Measurements from ENCODE around the gene TSC22D1. TPM values are rescaled to one million over a fixed set of nuclear protein-coding genes. Genes with fewer than 3 reads are reported as not detected.
A peak's percentile ranks its signal among the peaks of the same experiment; 100 is the strongest.

Gene TSC22D1
- total RNA-seq, 1 experiment from 2014 or later, result 37.2 TPM

GRCh38 chr13:44574466-44574855, 1.7 kb downstream of the TSC22D1 start:
- Histone ChIP-seq H3K9me3 (ENCODE audit: low read depth, low read length, poor library complexity, severe bottlenecking) (no peaks in the 10 kb centered on the region), H3K27me3 (replicated peaks; ENCODE audit: insufficient read depth, low read depth, low read length, poor library complexity) (no peaks in the 10 kb centered on the region), H3K4me1 (ENCODE audit: insufficient read depth, low read length, poor library complexity, severe bottlenecking) (peaks cover 38% of the 10 kb centered on the region), H3K4me3 (ENCODE audit: low read depth, low read length, poor library complexity, severe bottlenecking) (no peak overlapping the region), H3K27ac (ENCODE audit: low read depth, low read length, poor library complexity, severe bottlenecking) (no peak overlapping the region), H3K36me3 (ENCODE audit: insufficient read depth, low read length, poor library complexity, severe bottlenecking) (peaks cover 6% of the 10 kb centered on the region)
- intact Hi-C loops (cut with micrococcal nuclease; ENCODE audit: unreplicated experiment), result no loop called here
- POLR2A ChIA-PET (ENCODE audit: low non-redundant PET), result no interaction called here
- no peak for DNase-seq (ENCODE audit: low spot score)
- TF ChIP-seq CTCF (conservative IDR thresholded peaks at IDR 0.05; ENCODE audit: low read depth, low read length) (no peak), EZH2 (IDR thresholded peaks at IDR 0.05; ENCODE audit: borderline replicate concordance, low read depth, low read length, poor library complexity, severe bottlenecking) (no peak)
- TSS peak; percentile 6 for BruUV-seq (replicated peaks)
- CTCF ChIA-PET, result interaction anchor here (0.8 kb wide), 1 partner anchor 51 kb away, joined by 3 read pairs; no protein-coding TSS in a partner anchor

- H3K36me3 ChIP-seq (ENCODE audit: insufficient read depth, low read length, poor library complexity, severe bottlenecking), result peaks cover 6% of the 10 kb centered on the region
- no peak overlapping the region for H3K27ac ChIP-seq (ENCODE audit: low read depth, low read length, poor library complexity, severe bottlenecking)
- DNase-seq (ENCODE audit: low spot score), result peak; percentile 34
- ChIA-PET CTCF (interaction anchor here (0.8 kb wide), 1 partner anchor 50 kb away, joined by 3 read pairs; no protein-coding TSS in a partner anchor), POLR2A (ENCODE audit: low non-redundant PET) (interaction anchor here (0.5 to 0.6 kb wide), 2 partner anchors 64 to 74 kb away, joined by 4 to 15 read pairs; no protein-coding TSS in a partner anchor)
- TF ChIP-seq CTCF (conservative IDR thresholded peaks at IDR 0.05; ENCODE audit: low read depth, low read length), result peak; percentile 33
- no peak for TF ChIP-seq EZH2 (IDR thresholded peaks at IDR 0.05; ENCODE audit: borderline replicate concordance, low read depth, low read length, poor library complexity, severe bottlenecking)
- no peaks in the 10 kb centered on the region for H3K27me3 ChIP-seq (replicated peaks; ENCODE audit: insufficient read depth, low read depth, low read length, poor library complexity)
- no peak overlapping the region for H3K4me3 ChIP-seq (ENCODE audit: low read depth, low read length, poor library complexity, severe bottlenecking)
- H3K9me3 ChIP-seq (ENCODE audit: low read depth, low read length, poor library complexity, severe bottlenecking), result no peaks in the 10 kb centered on the region
- BruUV-seq (replicated peaks), result no TSS peak
- peaks cover 38% of the 10 kb centered on the region for H3K4me1 ChIP-seq (ENCODE audit: insufficient read depth, low read length, poor library complexity, severe bottlenecking)
- intact Hi-C loops (cut with micrococcal nuclease; ENCODE audit: unreplicated experiment), result no loop called here
Measured at GRCh38 chr13:44573790-44574465, 2.2 kb downstream of the TSC22D1 start.

GRCh38 chr13:44573071-44573470, 3.1 kb downstream of the TSC22D1 start:
- no peaks in the 10 kb centered on the region for H3K9me3 ChIP-seq (ENCODE audit: low read depth, low read length, poor library complexity, severe bottlenecking)
- no peak for DNase-seq (ENCODE audit: low spot score)
- TF ChIP-seq CTCF (conservative IDR thresholded peaks at IDR 0.05; ENCODE audit: low read depth, low read length), result no peak
- H3K4me1 ChIP-seq (ENCODE audit: insufficient read depth, low read length, poor library complexity, severe bottlenecking), result peaks cover 30% of the 10 kb centered on the region
- no peak overlapping the region for H3K4me3 ChIP-seq (ENCODE audit: low read depth, low read length, poor library complexity, severe bottlenecking)
- intact Hi-C loops (cut with micrococcal nuclease; ENCODE audit: unreplicated experiment), result no loop called here
- no peaks in the 10 kb centered on the region for H3K27me3 ChIP-seq (replicated peaks; ENCODE audit: insufficient read depth, low read depth, low read length, poor library complexity)
- peaks cover 6% of the 10 kb centered on the region for H3K36me3 ChIP-seq (ENCODE audit: insufficient read depth, low read length, poor library complexity, severe bottlenecking)
- H3K27ac ChIP-seq (ENCODE audit: low read depth, low read length, poor library complexity, severe bottlenecking), result no peak overlapping the region
- no TSS peak for BruUV-seq (replicated peaks)
- POLR2A ChIA-PET (ENCODE audit: low non-redundant PET), result no interaction called here
- CTCF ChIA-PET, result no interaction called here

Data from A673 (cell line).